ENCODE measurements around the gene RNF215.

RNF215 gene

DNA sequence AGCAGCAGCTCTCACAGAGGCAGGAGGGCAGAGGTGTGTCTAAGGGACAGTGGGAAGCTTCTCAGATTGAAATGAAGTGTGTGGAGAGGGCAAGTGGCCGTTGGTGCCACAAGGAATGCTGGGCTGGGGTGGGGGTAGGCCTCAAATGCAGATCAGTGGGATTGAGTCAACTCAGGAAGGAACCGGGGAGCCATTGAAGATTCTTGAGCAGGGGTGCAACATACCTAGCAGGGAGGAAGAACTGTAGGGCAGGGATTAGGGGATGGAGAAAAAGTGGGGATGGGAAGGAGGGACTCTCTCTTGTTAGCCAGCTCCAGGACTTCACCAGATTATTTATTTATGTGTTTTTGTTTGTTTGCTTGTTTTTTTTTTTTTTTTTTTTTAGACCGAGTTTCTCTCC is 6.7 kb upstream of the RNF215 start:
- DNase-seq (ENCODE audit: low spot score), result no peak

DNA sequence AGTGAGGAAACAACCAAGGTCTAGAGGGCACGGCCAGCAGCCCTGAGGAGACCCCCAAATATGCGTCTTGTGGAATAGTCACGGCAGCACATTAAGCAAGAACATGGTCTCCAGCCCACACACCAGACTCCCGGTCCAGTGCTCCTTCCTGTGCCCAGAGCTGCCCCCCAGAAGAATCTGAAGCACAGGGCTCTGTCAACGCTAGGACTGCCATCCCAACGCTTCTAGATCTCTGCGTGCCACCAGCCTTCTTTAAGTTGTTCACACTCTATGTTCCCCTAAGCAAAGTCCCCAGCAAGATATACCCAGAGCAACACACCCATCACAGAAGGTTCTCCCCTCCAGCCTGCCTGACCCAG is 6.1 kb upstream of the RNF215 start:
- DNase-seq (ENCODE audit: low spot score), result no peak

DNA sequence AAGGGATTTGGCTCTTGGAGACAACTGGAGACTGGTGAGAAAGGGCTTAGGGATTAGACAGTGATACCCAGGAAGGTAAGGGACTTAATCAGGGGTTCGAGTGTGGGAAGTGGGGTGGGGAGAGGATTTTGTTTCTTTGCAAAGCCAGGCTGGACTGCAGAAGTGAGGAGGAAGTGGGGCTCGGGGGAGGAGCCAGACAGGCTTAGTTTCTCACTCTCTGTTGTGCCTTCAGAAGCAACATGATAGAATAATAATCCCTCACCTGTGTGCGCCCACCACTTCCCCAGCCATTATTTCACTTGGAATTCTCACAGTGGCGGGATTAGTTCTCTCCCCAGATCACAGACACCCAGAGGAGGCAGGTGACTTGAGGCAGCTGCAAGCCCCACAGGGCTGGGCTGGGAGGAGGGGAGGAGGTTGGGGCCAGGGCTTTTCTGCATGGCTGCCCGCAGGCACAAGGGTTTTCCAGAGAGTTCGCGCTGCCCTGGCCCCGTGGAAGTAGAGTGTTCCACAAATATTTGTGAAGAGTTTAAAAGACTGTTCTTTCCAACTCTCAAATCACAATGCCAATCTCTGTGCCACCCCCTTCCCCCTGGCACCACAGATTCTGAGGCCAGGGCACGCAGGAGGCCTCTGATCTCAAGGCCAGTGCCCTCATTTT is 5.6 kb upstream of the RNF215 start:
- DNase-seq (ENCODE audit: low spot score), result no peak

- DNase-seq (ENCODE audit: low spot score), result peak; percentile 85
Measured at GRCh38 chr22:30390974-30391691, 3.9 kb upstream of the RNF215 start.

GRCh38 chr22:30386608-30386959 is 627 bp downstream of the RNF215 start:
- DNase-seq (ENCODE audit: low spot score), result peak; percentile 53

DNA sequence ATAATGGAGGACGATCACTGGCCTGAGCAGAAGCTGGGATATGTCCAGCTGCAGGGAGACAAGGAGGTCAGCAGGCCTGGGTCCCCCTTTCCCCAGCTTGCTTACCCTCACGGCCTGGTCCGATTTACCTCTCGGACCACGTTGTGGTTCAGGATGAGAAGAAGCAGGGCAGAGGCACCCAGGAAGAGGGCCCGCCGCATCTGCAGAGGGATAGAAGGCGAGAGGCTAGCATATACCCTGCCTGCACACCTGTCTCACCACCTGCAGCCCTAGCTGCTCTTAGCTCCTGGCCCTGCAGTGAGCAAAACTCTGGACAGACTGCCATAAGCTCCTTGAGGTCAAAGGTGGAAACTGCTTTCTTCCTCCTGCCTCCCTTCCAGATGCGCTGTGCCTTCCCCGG is 1.3 kb downstream of the RNF215 start:
- DNase-seq (ENCODE audit: low spot score), result no peak

DNA sequence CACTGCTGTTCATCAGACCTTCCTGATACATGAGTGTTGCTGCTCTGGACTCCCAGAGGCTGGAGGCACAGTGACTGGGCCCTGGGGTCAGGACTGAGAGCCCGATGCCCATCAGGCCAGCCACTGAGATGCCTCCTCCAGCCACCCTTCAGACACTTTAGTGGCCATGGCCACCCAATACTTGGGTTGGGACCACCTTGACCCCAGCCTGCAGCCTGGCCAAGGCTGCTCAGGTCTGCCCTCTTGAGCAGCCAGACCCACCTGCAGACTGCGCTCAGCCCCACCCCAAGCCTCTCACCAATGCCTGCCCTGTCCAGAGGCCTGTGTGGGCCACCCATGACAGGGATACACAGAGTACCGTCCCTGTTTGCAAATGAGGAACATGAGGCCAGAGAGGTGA is 4.2 kb downstream of the RNF215 start:
- DNase-seq (ENCODE audit: low spot score), result no peak

DNA sequence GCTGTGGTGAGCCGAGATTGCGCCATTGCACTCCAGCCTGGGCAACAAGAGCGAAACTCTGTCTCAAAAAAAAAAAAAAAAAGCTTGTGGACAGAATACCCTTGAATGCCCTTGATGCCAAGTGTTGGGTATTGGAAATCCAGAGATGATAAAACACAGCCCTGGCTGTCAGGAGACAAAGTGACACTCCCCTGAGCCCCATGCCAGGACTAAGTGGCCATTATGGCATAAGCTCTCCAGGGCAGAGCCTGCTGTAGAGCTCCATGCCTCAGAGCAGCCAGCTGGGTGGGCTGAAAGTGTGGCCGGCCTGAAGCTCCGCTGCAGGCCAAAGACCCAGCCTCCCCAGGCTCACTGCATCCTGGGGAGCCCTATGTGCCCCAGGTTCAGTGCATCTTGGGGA is 4.9 kb downstream of the RNF215 start:
- DNase-seq (ENCODE audit: low spot score), result no peak

- DNase-seq (ENCODE audit: low spot score), result no peak
Measured at GRCh38 chr22:30381264-30381663, 5.9 kb downstream of the RNF215 start.

GRCh38 chr22:30380011-30380410 is 7.2 kb downstream of the RNF215 start:
- no peak for DNase-seq (ENCODE audit: low spot score)

- no peak for DNase-seq (ENCODE audit: low spot score)
Measured at GRCh38 chr22:30375312-30375849, 11.8 kb downstream of the RNF215 start.

DNA sequence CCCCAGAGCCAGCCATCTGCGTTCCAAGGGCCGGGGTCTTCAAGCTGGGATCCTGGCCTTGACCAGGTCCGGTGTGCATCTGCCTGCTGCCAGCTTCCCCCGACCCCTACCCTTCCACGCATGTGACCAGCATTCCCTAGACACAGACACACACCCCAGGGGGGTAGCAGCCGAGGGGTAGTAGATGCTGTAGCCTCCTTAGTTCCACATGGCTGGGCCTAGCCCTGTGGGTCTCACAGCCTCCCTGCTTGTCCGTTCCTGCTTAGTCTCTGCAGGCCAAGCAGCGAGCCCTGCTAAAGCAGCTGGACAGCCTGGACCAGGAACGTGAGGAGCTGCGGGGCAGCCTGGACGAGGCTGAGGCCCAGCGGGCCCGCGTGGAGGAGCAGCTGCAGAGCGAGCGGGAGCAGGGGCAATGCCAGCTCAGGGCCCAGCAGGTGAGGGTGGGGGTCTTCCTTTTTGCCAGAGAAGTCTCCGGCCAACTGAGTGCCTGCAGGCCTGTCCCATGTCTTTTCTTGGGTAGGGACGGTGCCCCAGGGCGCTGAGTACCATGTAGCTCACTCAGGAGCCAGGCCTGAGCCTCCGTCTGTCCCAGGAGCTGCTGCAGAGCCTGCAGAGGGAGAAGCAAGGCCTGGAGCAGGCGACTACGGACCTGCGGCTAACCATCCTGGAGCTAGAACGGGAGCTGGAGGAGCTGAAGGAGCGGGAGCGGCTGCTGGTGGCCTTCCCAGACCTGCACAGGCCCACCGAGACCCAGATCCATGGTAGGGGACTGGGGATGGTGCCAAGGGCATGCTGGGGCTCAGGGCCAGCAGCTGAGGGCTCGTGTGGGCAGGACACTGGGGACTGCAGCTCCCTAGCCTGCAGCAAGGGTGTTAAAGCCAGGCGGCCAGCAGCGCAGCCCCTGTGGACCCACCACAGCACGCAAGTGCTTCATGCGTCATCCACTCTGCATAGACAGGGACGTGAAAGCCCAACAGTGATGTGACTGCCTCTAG is 13.6 kb downstream of the RNF215 start:
- DNase-seq (ENCODE audit: low spot score), result no peak

DNA sequence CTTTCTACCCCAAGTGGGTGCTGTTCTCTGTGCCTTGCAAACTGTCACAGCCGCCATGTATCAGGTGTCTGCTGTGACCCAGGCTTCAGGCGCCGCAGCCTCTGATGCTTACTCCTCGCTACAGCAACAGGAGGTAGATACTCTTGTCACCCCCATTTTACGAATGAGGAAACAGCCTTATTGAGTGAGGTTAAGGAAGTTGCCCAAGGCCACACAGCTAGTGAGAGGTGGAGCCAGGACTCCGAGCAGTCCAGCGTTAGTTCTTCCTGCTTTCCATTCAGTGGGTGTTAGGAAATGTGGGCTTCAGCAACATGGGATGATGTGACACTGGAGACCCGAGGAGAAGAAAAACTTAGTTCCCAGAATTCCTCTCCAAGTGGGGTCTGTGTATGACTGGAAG is 14.3 kb downstream of the RNF215 start:
- DNase-seq (ENCODE audit: low spot score), result no peak

GRCh38 chr22:30371981-30372380 is 15.2 kb downstream of the RNF215 start:
- no peak for DNase-seq (ENCODE audit: low spot score)

DNA sequence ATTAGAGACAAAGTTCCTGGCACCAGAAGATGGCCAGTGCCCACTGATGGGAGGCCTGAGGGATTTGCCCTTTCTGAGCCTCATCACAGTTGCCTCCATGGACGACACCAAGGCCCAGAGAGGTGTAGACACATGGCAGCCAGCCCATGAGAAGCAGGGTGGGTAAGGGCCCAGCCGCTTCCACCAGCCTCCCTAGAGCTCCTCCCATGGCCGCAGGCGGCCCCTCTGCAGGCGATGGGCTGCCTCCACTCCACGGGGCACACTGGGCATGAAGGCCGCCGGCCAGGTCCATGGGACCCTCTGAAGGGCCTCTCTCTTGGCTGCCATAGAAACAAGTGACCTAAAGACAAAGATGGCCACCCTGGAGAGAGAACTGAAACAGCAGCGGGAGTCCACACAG is 15.9 kb downstream of the RNF215 start:
- DNase-seq (ENCODE audit: low spot score), result no peak

DNA sequence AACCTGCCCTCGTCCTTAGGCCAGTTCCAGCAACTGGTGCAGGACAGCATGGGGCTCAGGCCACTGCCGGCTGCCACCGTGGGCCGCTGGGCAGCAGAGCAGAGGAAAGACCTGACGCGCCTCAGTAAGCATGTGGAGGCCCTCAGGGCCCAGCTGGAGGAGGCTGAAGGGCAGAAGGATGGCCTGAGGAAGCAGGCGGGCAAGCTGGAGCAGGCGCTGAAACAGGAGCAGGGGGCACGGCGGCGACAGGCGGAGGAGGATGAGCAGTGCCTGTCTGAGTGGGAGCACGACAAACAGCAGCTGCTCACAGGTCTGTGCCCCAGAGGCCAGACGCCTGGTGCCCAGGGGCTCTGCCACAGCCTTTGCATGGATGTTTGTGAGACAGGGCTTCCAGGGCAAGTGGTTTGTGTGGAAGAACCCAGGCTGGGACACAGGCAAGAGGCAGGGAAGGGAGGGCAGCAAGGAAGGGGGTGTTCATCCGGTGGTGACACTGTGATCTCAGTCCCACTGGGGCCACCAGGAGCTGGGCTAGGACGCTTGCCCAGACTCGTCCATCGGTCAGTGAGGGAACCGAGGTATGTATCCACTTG is 16.5 kb downstream of the RNF215 start:
- no peak for DNase-seq (ENCODE audit: low spot score)

DNA sequence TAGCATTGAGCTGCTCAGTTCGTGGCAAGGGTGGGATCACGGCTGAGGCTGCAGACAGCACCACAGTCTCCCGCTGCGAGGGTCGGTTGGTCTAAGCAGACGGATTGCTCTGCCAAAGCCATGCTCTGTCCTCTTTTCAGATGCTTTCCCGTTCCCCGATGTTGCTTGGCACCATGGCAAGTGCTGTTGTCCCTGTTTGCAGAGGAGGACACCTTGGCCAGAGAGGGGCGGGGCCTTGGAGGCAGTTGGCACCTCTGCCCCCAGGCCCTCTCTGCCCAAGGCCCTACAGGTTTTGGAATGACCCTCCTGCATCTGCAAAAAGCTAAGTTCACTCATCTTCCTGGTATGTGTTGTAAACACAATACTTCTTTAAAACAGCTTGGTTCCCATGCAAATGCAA is 18.8 kb downstream of the RNF215 start:
- no peak for DNase-seq (ENCODE audit: low spot score)

GRCh38 chr22:30365891-30366290 is 21.3 kb downstream of the RNF215 start:
- no peak for DNase-seq (ENCODE audit: low spot score)

- no peak for DNase-seq (ENCODE audit: low spot score)
Measured at GRCh38 chr22:30362651-30363281, 24.4 kb downstream of the RNF215 start.

GRCh38 chr22:30361916-30362650 is 25.1 kb downstream of the RNF215 start:
- DNase-seq (ENCODE audit: low spot score), result no peak

GRCh38 chr22:30358541-30358940 is 28.7 kb downstream of the RNF215 start:
- no peak for DNase-seq (ENCODE audit: low spot score)

All from HuH-7.5 (cell line).